Gastrocnemius medialis (tissue), 4 donors: ENCODE data around the gene PRB2. TPM values are rescaled to one million over a fixed set of nuclear protein-coding genes. Genes with fewer than 3 reads are reported as not detected.

Experiments
- ATAC-seq, 2 donors: fragments of 150-250 bp; one replicate each; pipeline ENCODE4 v1.9.1; 2016
- DNase-seq, 2 donors: peaks; one replicate each; pipeline ENCODE4 v3.0.0-alpha.2; 2019
- H3K27ac ChIP-seq, 4 donors: fragments of 200-600 bp; sonication (generic); 1 replicate in 1 of 4; 2 replicates in 3 of 4; pipeline ENCODE4 v1.5.1; 2016 to 2018; ENCODE audit warnings: mild to moderate bottlenecking in 2 of 4, moderate library complexity in 1 of 4
- H3K27me3 ChIP-seq, 3 donors: fragments of 200-600 bp; sonication (generic) in 2 of 3; 1 replicate in 1 of 3; 2 replicates in 2 of 3; pipeline versions ENCODE4 v1.5.1 to v1.6.0; 2016 to 2019; ENCODE audit warnings: mild to moderate bottlenecking in 1 of 3, moderate library complexity in 1 of 3
- H3K36me3 ChIP-seq, 2 donors: fragments of 200-600 bp; sonication (generic) in 1 of 2; one replicate each; pipeline ENCODE4 v1.5.1; 2017 to 2018
- H3K4me1 ChIP-seq, 2 donors: fragments of 200-600 bp; sonication (generic) in 1 of 2; one replicate each; pipeline ENCODE4 v1.5.1; 2016 to 2017; ENCODE audit warnings: mild to moderate bottlenecking in 2 of 2
- H3K4me3 ChIP-seq, 4 donors: fragments of 200-600 bp; sonication (generic) in 3 of 4; 1 replicate in 1 of 4; 2 replicates in 3 of 4; pipeline ENCODE4 v1.5.1; 2016 to 2019; ENCODE audit warnings: mild to moderate bottlenecking in 2 of 4
- H3K9me3 ChIP-seq, 3 donors: fragments of 200-600 bp; sonication (generic) in 2 of 3; 1 replicate in 1 of 3; 2 replicates in 2 of 3; pipeline ENCODE4 v1.5.1; 2016 to 2019
- CTCF ChIP-seq, 5 experiments: fragments of 450-650 bp in 3 of 5; fragments of 200-600 bp in 2 of 5; sonication (generic) in 2 of 5; IDR thresholded peaks in 4 of 5; conservative IDR thresholded peaks in 1 of 5; 1 replicate in 4 of 5; 2 replicates in 1 of 5; pipeline ENCODE4 v1.5.1; 2016 to 2019; ENCODE audit warnings: antibody characterized with exemption in 5 of 5, mild to moderate bottlenecking in 3 of 5, moderate library complexity in 3 of 5
- POLR2A ChIP-seq, 2 donors: fragments of 450-650 bp; IDR thresholded peaks; one replicate each; pipeline ENCODE4 v1.6.1; 2017; ENCODE audit warnings: antibody characterized with exemption in 2 of 2, mild to moderate bottlenecking in 2 of 2, moderate library complexity in 2 of 2
- in situ Hi-C, 4 donors: fragments of 200-750 bp; cut with MboI; loops; one replicate each; pipeline versions ENCODE4 v1.15.0 to v1.8.0; 2017; ENCODE audit warnings: low sequenced_read_pairs in 4 of 4
- intact Hi-C: fragments of 100-400 bp; cut with DNase I; formaldehyde crosslinking; loops from one replicate; pipeline ENCODE4 v1.15.1; 2023; ENCODE audit warnings: low total_unique reads
- total RNA-seq, 4 donors: library from RNA; depleted of rRNA; stranded (reverse); fragments of >200 nt; gene quantifications; one replicate each; pipeline versions ENCODE4 v1.1.0 to v1.2.3, GENCODE V29; 2016

The PRB2 gene
- total RNA-seq, 4 donors from 2014 or later = not detected

GRCh38 chr12:11348439-11348838 is 46.9 kb downstream of the PRB2 start:
- in situ Hi-C loops = no loop called here
- no peaks in the 10 kb centered on the region for H3K27me3 ChIP-seq

GRCh38 chr12:11347810-11348209 is 47.6 kb downstream of the PRB2 start:
- no peak for TF ChIP-seq CTCF (IDR thresholded peaks at IDR 0.05 in 4 of 5, conservative IDR thresholded peaks at IDR 0.05 in 1 of 5)
- TF ChIP-seq POLR2A (IDR thresholded peaks at IDR 0.05) = no peak
- Histone ChIP-seq H3K27me3 (no peaks in the 10 kb centered on the region), H3K4me1 (no peaks in the 10 kb centered on the region), H3K9me3 (no peaks in the 10 kb centered on the region), H3K4me3 (no peak overlapping the region), H3K27ac (no peak overlapping the region), H3K36me3 (no peaks in the 10 kb centered on the region)
- ATAC-seq (no peak), DNase-seq (no peak)
- in situ Hi-C loops = no loop called here
- intact Hi-C loops = no loop called here

More at GRCh38 chr12:11348439-11348838, 46.9 kb downstream of the PRB2 start:
- ATAC-seq (no peak), DNase-seq (no peak)
- intact Hi-C loops = no loop called here
- Histone ChIP-seq H3K9me3 (no peaks in the 10 kb centered on the region), H3K27ac (no peak overlapping the region), H3K4me3 (no peak overlapping the region), H3K4me1 (no peaks in the 10 kb centered on the region), H3K36me3 (no peaks in the 10 kb centered on the region)
- TF ChIP-seq POLR2A (IDR thresholded peaks at IDR 0.05) (no peak), CTCF (IDR thresholded peaks at IDR 0.05 in 4 of 5, conservative IDR thresholded peaks at IDR 0.05 in 1 of 5) (no peak)

GRCh38 chr12:11344500-11344899 is 50.9 kb downstream of the PRB2 start:
- no peak for TF ChIP-seq CTCF (IDR thresholded peaks at IDR 0.05 in 4 of 5, conservative IDR thresholded peaks at IDR 0.05 in 1 of 5)
- TF ChIP-seq POLR2A (IDR thresholded peaks at IDR 0.05) = no peak
- DNase-seq = no peak
- intact Hi-C loops (no loop called here), in situ Hi-C loops (no loop called here)
- Histone ChIP-seq H3K4me1 (no peaks in the 10 kb centered on the region), H3K36me3 (no peaks in the 10 kb centered on the region), H3K9me3 (no peaks in the 10 kb centered on the region), H3K27ac (no peak overlapping the region), H3K27me3 (no peaks in the 10 kb centered on the region), H3K4me3 (no peak overlapping the region)
- ATAC-seq = no peak

Other genes starting within 250 kb of the PRB2 start
- gene SMIM10L1, start 224.4 kb downstream of the PRB2 start, total RNA-seq = 10 to 100 TPM; 13.4 to 20.7 (median 16.2) TPM
- not detected for gene TAS2R42, start 208.6 kb downstream of the PRB2 start, total RNA-seq
- gene PRB3, start 125.9 kb downstream of the PRB2 start, total RNA-seq = not detected
- not detected for gene PRB4, start 85.1 kb downstream of the PRB2 start, total RNA-seq